Measurements from ENCODE around the gene PCDHA8.

The PCDHA8 gene

DNA sequence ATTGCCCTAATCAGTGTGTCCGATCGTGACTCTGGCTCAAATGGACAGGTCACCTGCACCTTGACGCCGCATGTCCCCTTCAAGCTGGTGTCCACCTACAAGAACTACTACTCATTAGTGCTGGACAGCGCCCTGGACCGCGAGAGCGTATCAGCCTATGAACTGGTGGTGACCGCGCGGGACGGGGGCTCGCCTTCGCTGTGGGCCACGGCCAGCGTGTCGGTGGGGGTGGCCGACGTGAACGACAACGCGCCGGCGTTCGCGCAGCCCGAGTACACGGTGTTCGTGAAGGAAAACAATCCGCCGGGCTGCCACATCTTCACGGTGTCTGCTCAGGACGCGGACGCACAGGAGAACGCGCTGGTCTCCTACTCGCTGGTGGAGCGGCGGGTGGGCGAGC lies 42.4 kb downstream of the PCDHA8 start:
- H3K4me1 ChIP-seq (ENCODE audit: control insufficient read depth, low read length), result no peaks in the 10 kb centered on the region
- no peak for TF ChIP-seq EZH2phosphoT487 (IDR thresholded peaks at IDR 0.05; ENCODE audit: borderline replicate concordance, low read length)
- TF ChIP-seq, protein P1, sequence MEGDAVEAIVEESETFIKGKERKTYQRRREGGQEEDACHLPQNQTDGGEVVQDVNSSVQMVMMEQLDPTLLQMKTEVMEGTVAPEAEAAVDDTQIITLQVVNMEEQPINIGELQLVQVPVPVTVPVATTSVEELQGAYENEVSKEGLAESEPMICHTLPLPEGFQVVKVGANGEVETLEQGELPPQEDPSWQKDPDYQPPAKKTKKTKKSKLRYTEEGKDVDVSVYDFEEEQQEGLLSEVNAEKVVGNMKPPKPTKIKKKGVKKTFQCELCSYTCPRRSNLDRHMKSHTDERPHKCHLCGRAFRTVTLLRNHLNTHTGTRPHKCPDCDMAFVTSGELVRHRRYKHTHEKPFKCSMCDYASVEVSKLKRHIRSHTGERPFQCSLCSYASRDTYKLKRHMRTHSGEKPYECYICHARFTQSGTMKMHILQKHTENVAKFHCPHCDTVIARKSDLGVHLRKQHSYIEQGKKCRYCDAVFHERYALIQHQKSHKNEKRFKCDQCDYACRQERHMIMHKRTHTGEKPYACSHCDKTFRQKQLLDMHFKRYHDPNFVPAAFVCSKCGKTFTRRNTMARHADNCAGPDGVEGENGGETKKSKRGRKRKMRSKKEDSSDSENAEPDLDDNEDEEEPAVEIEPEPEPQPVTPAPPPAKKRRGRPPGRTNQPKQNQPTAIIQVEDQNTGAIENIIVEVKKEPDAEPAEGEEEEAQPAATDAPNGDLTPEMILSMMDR (IDR thresholded peaks at IDR 0.05; ENCODE audit: low read depth, low read length, poor library complexity, severe bottlenecking), result no peak
- H3K36me3 ChIP-seq (ENCODE audit: control insufficient read depth, low read length), result no peaks in the 10 kb centered on the region
- no peaks in the 10 kb centered on the region for H4K20me1 ChIP-seq (ENCODE audit: control insufficient read depth, insufficient read depth, low read depth, low read length)
- H3K4me2 ChIP-seq (ENCODE audit: low read length), result no peak overlapping the region
- H3K9me3 ChIP-seq (ENCODE audit: control insufficient read depth, insufficient read depth, low read length), result no peaks in the 10 kb centered on the region; the same call in 1 of the 2 replicates
- H3K4me3 ChIP-seq (ENCODE audit: low read length), result no peak overlapping the region
- H3K79me2 ChIP-seq (ENCODE audit: control insufficient read depth, low read length), result no peaks in the 10 kb centered on the region
- H3K27me3 ChIP-seq (ENCODE audit: control insufficient read depth, low read length), result no peaks in the 10 kb centered on the region
- H3K9me2 ChIP-seq (replicated peaks; ENCODE audit: control insufficient read depth, low read length), result no peaks in the 10 kb centered on the region
- no peak overlapping the region for H3K27ac ChIP-seq (ENCODE audit: low read depth, low read length)
- H3F3A ChIP-seq (ENCODE audit: control insufficient read depth, insufficient read depth), result no peaks in the 10 kb centered on the region

DNA sequence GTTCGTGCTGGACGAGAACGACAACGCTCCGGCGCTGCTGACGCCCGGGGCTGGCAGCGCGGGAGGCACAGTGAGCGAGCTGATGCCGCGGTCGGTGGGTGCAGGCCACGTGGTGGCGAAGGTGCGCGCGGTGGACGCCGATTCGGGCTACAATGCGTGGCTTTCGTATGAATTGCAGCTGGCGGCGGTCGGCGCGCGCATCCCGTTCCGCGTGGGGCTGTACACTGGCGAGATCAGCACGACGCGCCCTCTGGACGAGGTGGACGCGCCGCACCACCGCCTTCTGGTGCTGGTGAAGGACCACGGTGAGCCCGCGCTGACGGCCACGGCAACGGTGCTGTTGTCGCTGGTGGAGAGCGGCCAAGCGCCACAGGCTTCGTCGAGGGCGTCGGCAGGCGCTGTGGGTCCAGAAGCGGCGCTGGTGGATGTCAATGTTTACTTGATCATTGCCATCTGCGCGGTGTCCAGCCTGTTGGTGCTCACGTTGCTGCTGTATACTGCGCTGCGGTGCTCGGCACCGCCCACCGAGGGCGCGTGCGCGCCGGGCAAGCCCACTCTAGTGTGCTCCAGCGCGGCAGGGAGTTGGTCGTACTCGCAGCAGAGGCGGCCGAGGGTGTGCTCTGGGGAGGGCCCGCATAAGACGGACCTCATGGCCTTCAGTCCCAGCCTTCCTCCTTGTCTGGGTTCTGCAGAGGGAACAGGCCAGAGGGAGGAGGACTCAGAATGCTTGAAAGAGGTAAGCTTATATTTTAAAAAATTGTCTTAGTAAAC lies 43.1 kb downstream of the PCDHA8 start:
- H3K9me3 ChIP-seq (ENCODE audit: control insufficient read depth, insufficient read depth, low read length), result no peaks in the 10 kb centered on the region; the same call in 1 of the 2 replicates

More for the DNA sequence above, 43.1 kb downstream of the PCDHA8 start:
- no peaks in the 10 kb centered on the region for H3K4me1 ChIP-seq (ENCODE audit: control insufficient read depth, low read length)
- H3F3A ChIP-seq (ENCODE audit: control insufficient read depth, insufficient read depth), result no peaks in the 10 kb centered on the region
- H4K20me1 ChIP-seq (ENCODE audit: control insufficient read depth, insufficient read depth, low read depth, low read length), result no peaks in the 10 kb centered on the region
- no peak overlapping the region for H3K4me3 ChIP-seq (ENCODE audit: low read length)
- H3K79me2 ChIP-seq (ENCODE audit: control insufficient read depth, low read length), result no peaks in the 10 kb centered on the region
- H3K9me2 ChIP-seq (replicated peaks; ENCODE audit: control insufficient read depth, low read length), result no peaks in the 10 kb centered on the region
- no peaks in the 10 kb centered on the region for H3K27me3 ChIP-seq (ENCODE audit: control insufficient read depth, low read length)
- TF ChIP-seq EZH2phosphoT487 (IDR thresholded peaks at IDR 0.05; ENCODE audit: borderline replicate concordance, low read length), result no peak
- TF ChIP-seq, protein P1 (IDR thresholded peaks at IDR 0.05; ENCODE audit: low read depth, low read length, poor library complexity, severe bottlenecking), result no peak
- H3K36me3 ChIP-seq (ENCODE audit: control insufficient read depth, low read length), result no peaks in the 10 kb centered on the region
- H3K27ac ChIP-seq (ENCODE audit: low read depth, low read length), result no peak overlapping the region
- H3K4me2 ChIP-seq (ENCODE audit: low read length), result no peak overlapping the region
